RWPE2 (cell line): Measurements from ENCODE around the gene CHD9NB.

Experiments used
- ATAC-seq: fragments of 200-7000 bp; cut with Tn5 transposase; 3 replicates; pipeline ENCODE4 v1.9.1; 2021; ENCODE audit warnings: low read depth
- DNase-seq: peaks from one replicate; pipeline ENCODE4 v3.0.0-alpha.2; 2020; ENCODE audit warnings: low spot score
- H3K27ac ChIP-seq: fragments of 450-650 bp; 2 replicates; pipeline ENCODE4 v1.5.1; 2017; ENCODE audit warnings: mild to moderate bottlenecking; ENCODE audit not compliant: poor library complexity, severe bottlenecking
- H3K27me3 ChIP-seq: fragments of 250-450 bp; sonication (Bioruptor Pico); 2 replicates; pipeline ENCODE4 v1.5.1; 2021; ENCODE audit warnings: mild to moderate bottlenecking, moderate library complexity; ENCODE audit not compliant: insufficient read depth, poor library complexity, severe bottlenecking
- H3K36me3 ChIP-seq: fragments of 250-450 bp; sonication (Bioruptor Pico); 2 replicates; pipeline ENCODE4 v1.5.1; 2020; ENCODE audit warnings: low read depth, mild to moderate bottlenecking, moderate library complexity
- H3K4me1 ChIP-seq: fragments of 250-450 bp; sonication (Bioruptor Pico); 2 replicates; pipeline ENCODE4 v1.5.1; 2021; ENCODE audit warnings: mild to moderate bottlenecking, moderate library complexity; ENCODE audit not compliant: insufficient read depth, poor library complexity, severe bottlenecking
- H3K4me3 ChIP-seq: fragments of 250-450 bp; sonication (Bioruptor Pico); 2 replicates; pipeline ENCODE4 v1.5.1; 2021; ENCODE audit warnings: mild to moderate bottlenecking, moderate library complexity; ENCODE audit not compliant: severe bottlenecking
- H3K9me3 ChIP-seq: fragments of 250-450 bp; sonication (Bioruptor Pico); 2 replicates; pipeline ENCODE4 v1.5.1; 2021; ENCODE audit warnings: mild to moderate bottlenecking, moderate library complexity; ENCODE audit not compliant: severe bottlenecking
- TF ChIP-seq, protein P1 (sequence below): fragments of 450-650 bp; IDR thresholded peaks from one replicate; pipeline ENCODE4 v1.5.1; 2017; ENCODE audit warnings: mild to moderate bottlenecking, moderate library complexity; ENCODE audit not compliant: poor library complexity, severe bottlenecking

Gene CHD9NB

DNA sequence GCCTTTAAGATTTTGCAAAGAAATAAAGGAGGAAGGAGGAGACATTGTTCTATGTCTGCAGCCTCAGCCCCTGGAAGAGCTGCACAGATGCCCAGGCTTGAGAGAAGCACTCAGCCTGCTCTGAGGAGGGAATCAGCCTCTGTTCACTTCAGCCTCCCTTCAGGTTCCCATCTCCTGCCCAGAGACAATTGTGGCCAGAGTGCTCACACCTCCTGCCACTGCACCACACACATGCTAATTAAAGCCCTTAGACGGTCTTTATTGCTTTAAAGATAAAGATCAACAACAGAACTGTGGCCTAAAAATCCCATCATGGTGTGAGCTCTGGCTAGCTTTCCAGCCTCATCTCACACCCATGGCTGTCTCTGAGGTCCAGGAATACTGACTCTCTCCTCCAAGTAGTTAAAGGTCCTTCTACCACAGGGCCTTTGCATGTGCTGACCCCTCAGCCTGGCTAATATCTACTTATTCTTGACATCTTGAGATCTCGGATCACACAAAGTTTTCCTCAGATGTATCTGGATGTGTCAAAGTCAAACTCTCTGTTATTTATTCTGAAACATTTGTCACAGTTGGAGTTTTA lies 33.8 kb downstream of the CHD9NB start:
- TF ChIP-seq, protein P1, sequence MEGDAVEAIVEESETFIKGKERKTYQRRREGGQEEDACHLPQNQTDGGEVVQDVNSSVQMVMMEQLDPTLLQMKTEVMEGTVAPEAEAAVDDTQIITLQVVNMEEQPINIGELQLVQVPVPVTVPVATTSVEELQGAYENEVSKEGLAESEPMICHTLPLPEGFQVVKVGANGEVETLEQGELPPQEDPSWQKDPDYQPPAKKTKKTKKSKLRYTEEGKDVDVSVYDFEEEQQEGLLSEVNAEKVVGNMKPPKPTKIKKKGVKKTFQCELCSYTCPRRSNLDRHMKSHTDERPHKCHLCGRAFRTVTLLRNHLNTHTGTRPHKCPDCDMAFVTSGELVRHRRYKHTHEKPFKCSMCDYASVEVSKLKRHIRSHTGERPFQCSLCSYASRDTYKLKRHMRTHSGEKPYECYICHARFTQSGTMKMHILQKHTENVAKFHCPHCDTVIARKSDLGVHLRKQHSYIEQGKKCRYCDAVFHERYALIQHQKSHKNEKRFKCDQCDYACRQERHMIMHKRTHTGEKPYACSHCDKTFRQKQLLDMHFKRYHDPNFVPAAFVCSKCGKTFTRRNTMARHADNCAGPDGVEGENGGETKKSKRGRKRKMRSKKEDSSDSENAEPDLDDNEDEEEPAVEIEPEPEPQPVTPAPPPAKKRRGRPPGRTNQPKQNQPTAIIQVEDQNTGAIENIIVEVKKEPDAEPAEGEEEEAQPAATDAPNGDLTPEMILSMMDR: no peak
- Histone ChIP-seq H3K9me3 (no peaks in the 10 kb centered on the region), H3K4me3 (no peak overlapping the region), H3K27me3 (no peaks in the 10 kb centered on the region), H3K4me1 (no peaks in the 10 kb centered on the region), H3K36me3 (no peaks in the 10 kb centered on the region), H3K27ac (no peak overlapping the region)
- no peak for ATAC-seq
- no peak for DNase-seq

DNA sequence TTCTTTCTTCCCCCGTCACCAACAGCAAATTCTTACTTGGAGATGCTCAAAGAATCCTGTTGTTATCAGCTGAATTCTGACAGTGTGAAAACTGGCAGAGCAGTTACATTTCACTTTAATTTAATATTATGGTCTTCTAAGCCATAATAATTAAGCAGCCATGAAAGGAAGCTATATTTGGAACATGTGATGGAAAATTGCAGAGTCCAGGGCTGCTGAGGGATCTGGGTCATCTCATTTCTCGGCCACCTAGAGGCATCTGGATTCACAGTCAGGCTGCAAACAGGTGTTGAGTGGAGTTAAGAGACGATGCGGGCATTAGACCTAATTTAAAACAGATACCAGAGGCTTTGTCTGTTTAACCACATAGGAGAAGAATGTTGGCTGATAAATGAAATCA lies 38.4 kb downstream of the CHD9NB start:
- Histone ChIP-seq H3K4me3 (no peak overlapping the region), H3K9me3 (no peaks in the 10 kb centered on the region), H3K4me1 (no peaks in the 10 kb centered on the region), H3K27me3 (no peaks in the 10 kb centered on the region), H3K27ac (no peak overlapping the region), H3K36me3 (no peaks in the 10 kb centered on the region)
- DNase-seq (no peak), ATAC-seq (no peak)
- TF ChIP-seq, protein P1: no peak

DNA sequence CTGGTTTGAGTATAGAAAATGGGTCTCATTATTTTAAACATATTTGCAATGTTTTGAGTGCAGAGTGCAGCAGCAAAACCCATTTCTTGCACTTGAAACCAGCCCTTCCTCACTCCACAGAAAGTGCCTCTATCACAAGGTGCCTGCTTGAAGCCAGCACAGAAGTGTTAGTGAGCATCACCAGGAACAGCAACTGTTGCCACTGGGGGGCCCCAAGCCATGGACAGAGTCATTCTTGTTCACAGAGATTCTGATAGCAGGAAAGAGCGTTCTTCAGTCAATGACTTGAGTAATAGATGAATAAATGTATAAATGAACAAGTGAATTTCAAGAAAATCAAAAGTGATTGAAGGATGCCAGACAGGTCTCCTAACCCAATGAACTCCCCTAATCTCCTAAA lies 45.6 kb downstream of the CHD9NB start:
- H3K36me3 ChIP-seq: no peaks in the 10 kb centered on the region
- H3K9me3 ChIP-seq: no peaks in the 10 kb centered on the region
- no peak for DNase-seq
- TF ChIP-seq, protein P1: no peak
- no peak overlapping the region for H3K4me3 ChIP-seq
- H3K27me3 ChIP-seq: peaks cover 8% of the 10 kb centered on the region
- H3K4me1 ChIP-seq: no peaks in the 10 kb centered on the region
- no peak overlapping the region for H3K27ac ChIP-seq
- no peak for ATAC-seq

DNA sequence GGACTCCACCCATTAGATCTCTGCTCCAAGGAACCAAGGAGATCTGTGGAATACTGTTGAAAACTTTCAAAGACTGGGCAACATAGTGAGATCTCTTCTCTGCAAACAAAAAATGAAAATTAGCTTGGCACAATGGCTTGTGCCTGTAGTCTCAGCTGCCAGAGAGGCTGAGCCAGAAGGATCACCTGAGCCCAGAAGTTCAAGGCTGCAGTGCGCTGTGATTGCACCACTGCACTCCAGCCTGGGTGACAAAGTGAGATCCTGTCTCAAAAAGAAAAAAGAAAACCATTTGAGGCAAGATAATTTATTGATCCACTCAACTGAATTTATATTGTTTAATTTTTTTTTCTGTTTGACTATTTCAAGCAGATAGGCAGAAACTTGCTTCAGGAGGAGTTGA lies 54.8 kb downstream of the CHD9NB start:
- TF ChIP-seq, protein P1: no peak
- H3K9me3 ChIP-seq: no peaks in the 10 kb centered on the region
- no peaks in the 10 kb centered on the region for H3K4me1 ChIP-seq
- no peak for ATAC-seq
- DNase-seq: no peak
- H3K27ac ChIP-seq: no peak overlapping the region
- H3K36me3 ChIP-seq: no peaks in the 10 kb centered on the region
- no peaks in the 10 kb centered on the region for H3K27me3 ChIP-seq
- H3K4me3 ChIP-seq: no peak overlapping the region

DNA sequence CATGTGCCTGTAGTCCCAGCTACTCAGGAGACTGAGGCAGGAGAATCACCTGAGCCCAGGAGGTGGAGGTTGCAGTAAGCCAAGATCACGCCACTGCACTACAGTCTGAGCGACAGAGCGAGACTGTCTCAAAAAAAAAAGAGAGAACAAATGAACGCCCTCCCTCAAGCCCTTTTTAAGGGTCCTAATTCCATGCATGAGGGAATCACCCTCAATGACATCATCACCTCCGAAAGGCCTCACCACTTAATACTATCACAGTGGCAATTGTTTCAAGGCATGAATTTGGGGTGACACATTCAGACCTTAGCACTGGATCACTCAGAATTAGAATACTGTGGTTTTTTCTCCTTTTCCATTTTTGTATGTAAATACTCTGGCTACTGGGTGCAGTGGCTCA lies 57.8 kb downstream of the CHD9NB start:
- Histone ChIP-seq H3K36me3 (no peaks in the 10 kb centered on the region), H3K4me3 (no peak overlapping the region), H3K27me3 (no peaks in the 10 kb centered on the region), H3K4me1 (no peaks in the 10 kb centered on the region), H3K9me3 (no peaks in the 10 kb centered on the region), H3K27ac (no peak overlapping the region)
- no peak for ATAC-seq
- TF ChIP-seq, protein P1: no peak
- no peak for DNase-seq
